Measurements from ENCODE around the gene SHB.
A peak's percentile ranks its signal among the peaks of the same experiment; 100 is the strongest.

SHB gene

DNA sequence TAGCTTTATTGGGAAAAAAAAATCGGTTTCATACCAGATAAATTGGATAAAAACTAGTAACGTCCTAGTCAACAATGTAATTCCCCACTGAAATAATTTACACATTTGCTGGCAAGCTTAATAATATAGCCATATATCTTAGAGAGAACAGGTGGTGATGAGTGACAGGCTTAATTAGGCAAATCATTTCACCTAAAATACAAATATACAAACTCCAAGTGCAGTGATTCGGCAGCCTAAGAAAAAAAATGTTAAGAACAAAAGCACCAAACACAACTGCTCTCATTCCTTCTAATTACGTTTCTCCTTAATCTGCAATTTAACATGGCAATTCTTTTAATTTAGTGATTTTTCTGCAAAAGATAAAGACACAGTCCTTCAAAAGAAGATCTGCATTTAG, 109.1 kb downstream of the SHB start:
- CTCF ChIA-PET: no interaction called here
- DNase-seq (ENCODE audit: extremely low spot score): no peak
- TF ChIP-seq PKNOX1 (IDR thresholded peaks at IDR 0.05) (peak; percentile 18; the same call in 1 of the 2 replicates), CTBP1 (IDR thresholded peaks at IDR 0.05; ENCODE audit: borderline replicate concordance) (no peak), FOXK2 (IDR thresholded peaks at IDR 0.05) (no peak), ELF4 (IDR thresholded peaks at IDR 0.05) (no peak), BHLHE40 (IDR thresholded peaks at IDR 0.05; ENCODE audit: borderline replicate concordance) (no peak)
- POLR2A ChIA-PET: no interaction called here

DNA sequence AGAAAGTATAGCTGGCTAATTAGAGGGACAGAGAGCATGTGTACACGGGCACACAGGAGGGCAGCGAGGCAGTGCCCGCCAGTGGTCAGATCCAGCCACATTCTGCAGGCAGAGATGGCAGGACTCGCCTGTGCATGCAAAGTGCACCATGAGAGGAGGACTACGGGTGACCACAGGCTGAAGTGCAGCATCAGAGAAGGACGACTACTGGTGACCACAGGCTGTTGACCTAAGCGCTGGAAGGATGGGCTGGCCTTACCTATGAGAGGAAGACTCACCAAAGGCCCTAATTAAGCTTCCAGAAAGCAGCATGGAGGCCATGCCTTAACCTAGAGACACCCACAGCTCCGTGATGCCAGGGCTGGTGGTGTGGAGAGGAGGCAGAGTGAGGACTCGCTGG, 110.9 kb downstream of the SHB start:
- DNase-seq (ENCODE audit: extremely low spot score): no peak
- ChIA-PET POLR2A (no interaction called here), CTCF (no interaction called here)
- TF ChIP-seq HDGF (IDR thresholded peaks at IDR 0.05; ENCODE audit: borderline replicate concordance): no peak
- TF ChIP-seq NFRKB (IDR thresholded peaks at IDR 0.05): no peak
- TF ChIP-seq BHLHE40 (IDR thresholded peaks at IDR 0.05; ENCODE audit: borderline replicate concordance): no peak
- TF ChIP-seq SP1 (IDR thresholded peaks at IDR 0.05): no peak
- no peak for TF ChIP-seq ELF4 (IDR thresholded peaks at IDR 0.05)

DNA sequence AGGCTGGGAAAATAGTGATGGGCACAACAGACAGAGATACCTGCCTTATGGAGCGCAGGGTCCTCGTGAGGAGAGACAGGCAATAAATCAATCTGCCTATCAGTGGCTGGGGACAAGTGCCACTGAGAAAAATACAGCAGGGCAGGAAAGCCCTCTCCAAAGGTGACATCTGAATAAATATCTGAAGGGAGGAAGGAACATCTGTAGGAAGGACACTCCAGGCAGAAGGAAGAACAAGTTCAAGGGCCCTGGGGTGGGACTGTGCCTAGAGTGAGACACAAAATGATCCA, 111.4 kb downstream of the SHB start:
- DNase-seq (ENCODE audit: extremely low spot score): no peak
- ChIA-PET CTCF (no interaction called here), POLR2A (no interaction called here)
- TF ChIP-seq PKNOX1 (IDR thresholded peaks at IDR 0.05) (peak; percentile 33; the same call in 1 of the 2 replicates), LEF1 (IDR thresholded peaks at IDR 0.05; ENCODE audit: borderline replicate concordance) (no peak), L3MBTL2 (conservative IDR thresholded peaks at IDR 0.05) (no peak), CTBP1 (IDR thresholded peaks at IDR 0.05; ENCODE audit: borderline replicate concordance) (no peak), FOXM1 (IDR thresholded peaks at IDR 0.05; ENCODE audit: borderline replicate concordance) (no peak)

DNA sequence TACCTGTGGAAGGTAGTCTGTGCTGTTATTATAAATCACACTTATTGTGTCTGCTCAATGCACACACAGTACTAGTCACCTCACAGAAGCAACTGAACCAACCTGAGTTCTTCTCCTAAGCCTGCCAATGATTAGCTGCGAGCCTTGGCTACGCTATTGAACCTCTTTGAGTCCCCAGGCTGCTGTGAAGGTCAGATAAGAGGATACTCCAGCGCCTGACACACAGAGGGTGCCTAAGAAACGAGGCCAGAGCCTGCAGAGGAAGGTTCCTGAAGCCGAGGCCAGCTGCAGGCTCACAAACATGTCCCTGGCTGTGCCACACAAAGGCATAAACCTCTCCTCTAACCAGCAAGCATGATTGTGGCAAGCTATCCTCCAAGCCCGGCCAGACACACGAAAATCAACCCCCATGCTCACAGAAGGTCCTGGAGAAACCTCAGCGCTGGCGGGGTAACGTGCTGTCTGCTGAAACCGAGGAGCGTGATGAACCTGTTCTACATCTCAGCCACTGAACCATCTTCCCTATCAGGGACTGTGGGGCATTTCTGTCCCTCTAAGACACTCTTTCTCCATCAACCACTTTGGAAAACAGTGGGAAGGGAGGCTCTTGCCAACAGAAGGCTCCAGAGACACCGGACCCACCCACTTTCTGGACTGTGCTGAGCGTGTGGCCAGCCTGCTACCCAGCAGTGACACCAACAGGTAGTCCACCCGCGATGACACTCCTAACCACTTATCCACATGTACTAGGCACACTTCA, 111.9 kb downstream of the SHB start:
- ChIA-PET CTCF (no interaction called here), POLR2A (no interaction called here)
- no peak for DNase-seq (ENCODE audit: extremely low spot score)
- no peak for TF ChIP-seq FOXM1 (IDR thresholded peaks at IDR 0.05; ENCODE audit: borderline replicate concordance)
- TF ChIP-seq ZNF384 (IDR thresholded peaks at IDR 0.05): no peak
- TF ChIP-seq PKNOX1 (IDR thresholded peaks at IDR 0.05): no peak
- no peak for TF ChIP-seq HDGF (IDR thresholded peaks at IDR 0.05; ENCODE audit: borderline replicate concordance)
- TF ChIP-seq FOXA1 (IDR thresholded peaks at IDR 0.05): no peak
- TF ChIP-seq SUZ12 (IDR thresholded peaks at IDR 0.05): no peak
- TF ChIP-seq NFRKB (IDR thresholded peaks at IDR 0.05): no peak
- TF ChIP-seq ELF4 (IDR thresholded peaks at IDR 0.05): no peak
- TF ChIP-seq FOXK2 (IDR thresholded peaks at IDR 0.05): no peak
- no peak for TF ChIP-seq L3MBTL2 (conservative IDR thresholded peaks at IDR 0.05)
- no peak for TF ChIP-seq SP1 (IDR thresholded peaks at IDR 0.05)
- no peak for TF ChIP-seq CTBP1 (IDR thresholded peaks at IDR 0.05; ENCODE audit: borderline replicate concordance)
- no peak for TF ChIP-seq TARDBP (IDR thresholded peaks at IDR 0.05)
- TF ChIP-seq LEF1 (IDR thresholded peaks at IDR 0.05; ENCODE audit: borderline replicate concordance): no peak
- TF ChIP-seq BHLHE40 (IDR thresholded peaks at IDR 0.05; ENCODE audit: borderline replicate concordance): no peak
- TF ChIP-seq ARNT (IDR thresholded peaks at IDR 0.05): no peak

- no peak for DNase-seq (ENCODE audit: extremely low spot score)
- ChIA-PET CTCF (no interaction called here), POLR2A (no interaction called here)
- TF ChIP-seq L3MBTL2 (conservative IDR thresholded peaks at IDR 0.05): no peak
- no peak for TF ChIP-seq FOXM1 (IDR thresholded peaks at IDR 0.05; ENCODE audit: borderline replicate concordance)
- TF ChIP-seq PKNOX1 (IDR thresholded peaks at IDR 0.05): no peak
- no peak for TF ChIP-seq CTBP1 (IDR thresholded peaks at IDR 0.05; ENCODE audit: borderline replicate concordance)
- TF ChIP-seq BHLHE40 (IDR thresholded peaks at IDR 0.05; ENCODE audit: borderline replicate concordance): no peak
- no peak for TF ChIP-seq FOXA1 (IDR thresholded peaks at IDR 0.05)
- TF ChIP-seq ARNT (IDR thresholded peaks at IDR 0.05): no peak
- TF ChIP-seq SUZ12 (IDR thresholded peaks at IDR 0.05): no peak
- no peak for TF ChIP-seq HDGF (IDR thresholded peaks at IDR 0.05; ENCODE audit: borderline replicate concordance)
- no peak for TF ChIP-seq LEF1 (IDR thresholded peaks at IDR 0.05; ENCODE audit: borderline replicate concordance)
- TF ChIP-seq ELF4 (IDR thresholded peaks at IDR 0.05): no peak
- no peak for TF ChIP-seq FOXK2 (IDR thresholded peaks at IDR 0.05)
- no peak for TF ChIP-seq NFRKB (IDR thresholded peaks at IDR 0.05)
Measured at GRCh38 chr9:37956423-37956820, 112.6 kb downstream of the SHB start.

- DNase-seq (ENCODE audit: extremely low spot score): no peak
- ChIA-PET POLR2A (no interaction called here), CTCF (no interaction called here)
- TF ChIP-seq CTBP1 (IDR thresholded peaks at IDR 0.05; ENCODE audit: borderline replicate concordance) (no peak), FOXK2 (IDR thresholded peaks at IDR 0.05) (no peak), NFRKB (IDR thresholded peaks at IDR 0.05) (no peak), BHLHE40 (IDR thresholded peaks at IDR 0.05; ENCODE audit: borderline replicate concordance) (no peak), ARNT (IDR thresholded peaks at IDR 0.05) (no peak), LEF1 (IDR thresholded peaks at IDR 0.05; ENCODE audit: borderline replicate concordance) (no peak), SUZ12 (IDR thresholded peaks at IDR 0.05) (no peak), FOXM1 (IDR thresholded peaks at IDR 0.05; ENCODE audit: borderline replicate concordance) (no peak), TARDBP (IDR thresholded peaks at IDR 0.05) (no peak)
Measured at GRCh38 chr9:37955781-37956422, 113.1 kb downstream of the SHB start.
